ENCODE results near the gene IPCEF1. TPM values are rescaled to one million over a fixed set of nuclear protein-coding genes. Genes with fewer than 3 reads are reported as not detected.
A peak's percentile ranks its signal among the peaks of the same experiment; 100 is the strongest.

IPCEF1 gene
- 0.28 TPM for total RNA-seq (2021; ENCODE audit: unreplicated experiment)
- not detected for polyA plus RNA-seq (2012; ENCODE audit: insufficient read length)
- percentile 22 among the genes with signal in this experiment for Bru-seq, nascent RNA
- percentile 24 among the genes with signal in this experiment for BruChase-seq, experiment 1, labeled RNA remaining after a 2-hour chase
- percentile 23 among the genes with signal in this experiment for BruChase-seq, experiment 2, labeled RNA remaining after a 6-hour chase
- long read RNA-seq, result 0 reads

DNA sequence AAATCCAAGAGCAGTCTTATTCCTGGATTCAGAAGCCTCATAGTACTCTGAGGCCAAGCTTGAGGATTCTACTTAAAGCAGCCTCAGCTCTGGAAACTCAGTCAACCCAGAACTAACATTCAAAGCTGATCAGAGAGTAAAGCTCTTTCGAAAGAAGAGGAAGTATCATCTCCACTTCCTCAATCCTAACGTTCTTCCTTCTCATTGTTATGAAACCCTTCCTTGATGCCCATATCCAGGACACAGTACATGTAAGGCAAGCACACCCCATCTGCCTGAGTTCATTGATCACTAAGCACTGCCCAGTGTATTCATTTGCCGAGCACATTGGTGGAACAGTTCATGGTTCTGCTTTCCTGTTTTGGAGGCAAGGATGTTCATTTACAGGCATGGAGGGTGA lies at the start of gene IPCEF1:
Gene IPCEF1, minus strand, starts transcription at position 114 of the 400 bp plus-strand sequence. CDS start 90,856 bp downstream, outside the sequence.
- Histone ChIP-seq H3K9me3 (ENCODE audit: control insufficient read depth, insufficient read depth, low read depth, low read length) (no peaks in the 10 kb centered on the region), H3K4me1 (ENCODE audit: control insufficient read depth, insufficient read depth, low read length) (no peaks in the 10 kb centered on the region), H3K27me3 (ENCODE audit: control insufficient read depth, insufficient read depth, low read length) (no peaks in the 10 kb centered on the region), H3K27ac (ENCODE audit: low read length) (no peak within 1 kb of the TSS), H3K36me3 (ENCODE audit: control insufficient read depth, insufficient read depth, low read length) (no peaks in the 10 kb centered on the region), H3K4me3 (ENCODE audit: low read depth in 2 of 2, low read length in 2 of 2) (no peak within 1 kb of the TSS)
- ChIA-PET POLR2A (no interaction called here), CTCF (no interaction called here)
- TF ChIP-seq TCF7L2 (IDR thresholded peaks at IDR 0.05; ENCODE audit: low read depth, low read length), result no peak
- no peak for TF ChIP-seq POLR2AphosphoS5 (IDR thresholded peaks at IDR 0.05; ENCODE audit: low read depth, low read length)
- no peak for TF ChIP-seq SIN3A (IDR thresholded peaks at IDR 0.05; ENCODE audit: borderline replicate concordance, insufficient read depth, low read depth, low read length)
- no peak for TF ChIP-seq REST (IDR thresholded peaks at IDR 0.05; ENCODE audit: insufficient read depth in 1 of 2, low read depth in 2 of 2, low read length in 1 of 2)
- no peak for TF ChIP-seq CTCF (IDR thresholded peaks at IDR 0.05)
- BruUV-seq (replicated peaks), result no TSS peak
- intact Hi-C loops (cut with micrococcal nuclease; ENCODE audit: unreplicated experiment) (no loop called here), in situ Hi-C loops (cut with HindIII; ENCODE audit: low pct_unique_long_range_greater_than_20kb, low sequenced_read_pairs) (no loop called here)
- DNase-seq (ENCODE audit: low read depth, low spot score), result no peak
- ATAC-seq, result no peak

- TF ChIP-seq TCF7L2 (IDR thresholded peaks at IDR 0.05; ENCODE audit: low read depth, low read length) (no peak), SIN3A (IDR thresholded peaks at IDR 0.05; ENCODE audit: borderline replicate concordance, insufficient read depth, low read depth, low read length) (no peak), POLR2AphosphoS5 (IDR thresholded peaks at IDR 0.05; ENCODE audit: low read depth, low read length) (no peak), CTCF (IDR thresholded peaks at IDR 0.05) (no peak), REST (IDR thresholded peaks at IDR 0.05; ENCODE audit: insufficient read depth in 1 of 2, low read depth in 2 of 2, low read length in 1 of 2) (no peak)
- no peak overlapping the region for H3K4me3 ChIP-seq (ENCODE audit: low read depth in 2 of 2, low read length in 2 of 2)
- DNase-seq (ENCODE audit: low read depth, low spot score) (no peak), ATAC-seq (no peak)
- H3K4me1 ChIP-seq (ENCODE audit: control insufficient read depth, insufficient read depth, low read length), result peaks cover 11% of the 10 kb centered on the region
- no TSS peak for BruUV-seq (replicated peaks)
- no peak overlapping the region for H3K27ac ChIP-seq (ENCODE audit: low read length)
- POLR2A ChIA-PET, result no interaction called here
- in situ Hi-C loops (cut with HindIII; ENCODE audit: low pct_unique_long_range_greater_than_20kb, low sequenced_read_pairs) (no loop called here), intact Hi-C loops (cut with micrococcal nuclease; ENCODE audit: unreplicated experiment) (no loop called here)
- no peaks in the 10 kb centered on the region for H3K27me3 ChIP-seq (ENCODE audit: control insufficient read depth, insufficient read depth, low read length)
- no peaks in the 10 kb centered on the region for H3K9me3 ChIP-seq (ENCODE audit: control insufficient read depth, insufficient read depth, low read depth, low read length)
- CTCF ChIA-PET, result no interaction called here
- H3K36me3 ChIP-seq (ENCODE audit: control insufficient read depth, insufficient read depth, low read length), result no peaks in the 10 kb centered on the region
Measured at GRCh38 chr6:154406301-154406700, 49.7 kb upstream of the IPCEF1 start.
